HG03571 (cell line): Measurements from ENCODE around the gene ROR1.
"Not testable (repeated sequence)": the region's sequence is repeated elsewhere in the genome, so short reads cannot be mapped to it uniquely, and the experiment has no call there.

ENCODE experiments used
- ATAC-seq: cut with Tn5 transposase; IDR thresholded peaks from one replicate; pipeline ENCODE4 v1.9.1; 2021; ENCODE audit not compliant: unreplicated experiment

ROR1 gene

DNA sequence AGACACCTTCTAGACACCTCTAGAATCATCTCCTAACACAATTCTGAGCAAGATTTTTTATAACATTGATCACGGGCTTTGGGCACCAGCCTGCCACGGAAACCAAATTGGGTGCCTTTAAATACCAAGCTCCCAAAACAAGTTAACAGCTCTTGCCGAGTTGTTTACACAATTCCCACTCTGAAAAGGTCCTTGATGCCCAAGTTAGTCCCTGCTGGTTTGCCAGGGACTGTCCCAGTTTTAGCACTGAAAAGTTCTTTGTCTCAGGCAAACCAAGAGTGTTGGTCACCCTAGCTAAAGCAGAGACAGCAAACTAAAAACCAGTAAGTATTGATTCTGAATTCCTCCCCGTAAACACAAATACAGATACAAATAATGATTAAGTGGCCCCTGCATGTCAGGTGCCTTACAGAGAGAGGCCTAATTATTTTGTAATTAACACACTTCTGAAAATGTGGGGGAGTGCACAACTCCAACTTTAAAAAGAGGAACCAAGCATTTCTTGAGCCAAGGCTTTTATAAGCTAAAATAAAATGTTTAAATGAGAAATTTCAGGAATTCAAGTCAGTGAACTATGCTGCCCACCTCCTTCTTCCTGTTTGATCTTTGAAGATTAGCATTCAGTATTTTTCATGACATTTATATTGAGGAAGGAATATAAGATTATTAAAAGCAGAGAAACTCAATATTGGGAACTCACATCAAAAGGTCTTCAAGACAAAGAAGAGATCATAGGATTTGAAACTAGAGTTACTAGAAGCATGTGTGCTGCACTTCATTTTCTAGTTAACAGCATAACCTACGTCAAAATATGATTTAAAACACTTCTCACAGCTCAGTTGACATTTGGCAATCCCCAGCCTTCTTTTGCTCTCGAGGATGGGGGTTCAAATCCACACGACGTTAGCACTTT lies 420.6 kb downstream of the ROR1 start:
- ATAC-seq: no peak

GRCh38 chr1:64195081-64195395 lies 421.2 kb downstream of the ROR1 start:
- ATAC-seq: no peak

- ATAC-seq: no peak
These were observed 422.5 kb downstream of the ROR1 start for GRCh38 chr1:64196074-64196870.

- no peak for ATAC-seq
These were observed 423.3 kb downstream of the ROR1 start for GRCh38 chr1:64197076-64197475.

- ATAC-seq: no peak
These were observed 425.3 kb downstream of the ROR1 start for GRCh38 chr1:64199154-64199553.

DNA sequence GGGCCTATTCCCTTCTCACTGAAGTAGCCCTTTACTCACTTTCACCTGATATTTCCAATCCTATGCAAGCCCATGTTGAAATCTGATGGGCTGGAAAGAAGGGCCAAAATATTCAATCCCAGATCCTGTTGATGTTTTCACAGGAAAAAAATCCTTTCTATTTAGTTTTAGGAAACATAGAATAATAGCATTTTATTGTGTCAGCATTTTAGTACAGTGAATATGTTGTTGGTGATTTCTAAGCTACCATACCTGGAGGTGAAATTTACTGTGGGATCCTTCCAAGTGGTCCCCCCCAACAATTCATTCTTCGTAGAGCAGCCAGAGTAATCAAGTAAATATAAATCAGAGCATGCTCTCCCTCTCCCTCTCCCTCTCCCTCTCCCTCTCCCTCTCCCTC lies 426.2 kb downstream of the ROR1 start:
- ATAC-seq: no peak

DNA sequence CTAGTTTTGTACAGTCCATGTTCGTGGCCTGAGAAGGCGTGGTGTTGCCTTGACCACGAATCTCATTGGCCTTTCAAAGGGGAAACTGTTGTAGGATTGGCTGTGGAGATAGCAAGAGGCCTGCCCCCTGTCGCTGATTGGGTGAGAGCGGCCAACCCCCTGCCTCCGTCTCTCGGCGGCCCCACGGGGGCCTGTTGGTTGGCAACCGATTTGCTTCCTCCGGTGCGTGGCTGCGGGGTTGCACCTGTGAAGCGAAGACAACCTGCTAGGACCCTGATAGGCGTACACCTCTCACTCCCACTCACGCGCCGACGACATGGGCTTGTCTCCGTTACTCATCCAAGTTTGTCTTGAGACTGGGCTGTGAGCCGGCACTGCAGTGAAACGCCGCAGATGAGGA lies 429.6 kb downstream of the ROR1 start, which contains the start of gene UBE2U:
UBE2U (plus strand) TSS at position 204 of the 400 bp plus-strand sequence. CDS start 428 bp downstream, outside the sequence.
- no peak for ATAC-seq

DNA sequence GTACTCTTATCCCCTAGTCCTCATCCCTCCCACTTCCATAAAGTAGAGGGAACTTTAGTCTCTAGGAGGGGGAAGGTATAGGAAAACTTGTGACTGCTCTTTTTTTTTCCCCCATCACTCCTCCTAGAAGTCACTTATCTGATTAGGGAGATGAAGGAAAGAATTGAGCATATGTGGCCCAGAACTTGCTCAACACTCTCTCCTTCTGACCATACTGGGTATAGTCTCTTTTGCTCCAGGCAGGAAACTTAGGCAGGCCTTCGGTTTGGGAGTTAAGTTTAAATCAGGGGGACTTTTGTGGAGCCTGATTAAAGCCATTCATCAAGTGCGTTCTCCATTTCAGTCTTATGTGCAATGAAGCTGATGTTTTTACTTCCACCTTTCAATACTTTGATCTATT lies 435.4 kb downstream of the ROR1 start:
- ATAC-seq: no peak

- ATAC-seq: no peak
These were observed 438.2 kb downstream of the ROR1 start for GRCh38 chr1:64212031-64212430.

DNA sequence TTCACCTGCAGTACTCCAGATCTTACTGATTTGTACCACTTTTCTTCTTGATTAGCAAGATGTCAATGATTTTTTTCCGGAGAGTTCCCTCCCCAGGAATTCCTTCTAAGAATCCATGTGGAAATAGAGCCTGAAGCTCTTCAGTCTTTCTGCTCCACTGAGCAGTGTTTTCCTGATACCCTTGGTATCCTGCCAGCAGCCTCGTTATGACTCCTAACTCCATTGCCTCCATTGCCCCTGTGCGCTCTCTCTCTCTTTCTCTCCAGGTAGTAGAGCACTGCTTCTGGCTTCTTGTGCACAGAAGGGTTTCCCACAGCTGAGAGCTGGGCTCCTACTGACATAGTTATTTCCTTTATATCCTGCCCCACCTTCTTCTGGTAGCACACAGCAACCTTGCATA lies 441.8 kb downstream of the ROR1 start:
- no peak for ATAC-seq

GRCh38 chr1:64220241-64220640 lies 446.4 kb downstream of the ROR1 start:
- ATAC-seq: no peak

DNA sequence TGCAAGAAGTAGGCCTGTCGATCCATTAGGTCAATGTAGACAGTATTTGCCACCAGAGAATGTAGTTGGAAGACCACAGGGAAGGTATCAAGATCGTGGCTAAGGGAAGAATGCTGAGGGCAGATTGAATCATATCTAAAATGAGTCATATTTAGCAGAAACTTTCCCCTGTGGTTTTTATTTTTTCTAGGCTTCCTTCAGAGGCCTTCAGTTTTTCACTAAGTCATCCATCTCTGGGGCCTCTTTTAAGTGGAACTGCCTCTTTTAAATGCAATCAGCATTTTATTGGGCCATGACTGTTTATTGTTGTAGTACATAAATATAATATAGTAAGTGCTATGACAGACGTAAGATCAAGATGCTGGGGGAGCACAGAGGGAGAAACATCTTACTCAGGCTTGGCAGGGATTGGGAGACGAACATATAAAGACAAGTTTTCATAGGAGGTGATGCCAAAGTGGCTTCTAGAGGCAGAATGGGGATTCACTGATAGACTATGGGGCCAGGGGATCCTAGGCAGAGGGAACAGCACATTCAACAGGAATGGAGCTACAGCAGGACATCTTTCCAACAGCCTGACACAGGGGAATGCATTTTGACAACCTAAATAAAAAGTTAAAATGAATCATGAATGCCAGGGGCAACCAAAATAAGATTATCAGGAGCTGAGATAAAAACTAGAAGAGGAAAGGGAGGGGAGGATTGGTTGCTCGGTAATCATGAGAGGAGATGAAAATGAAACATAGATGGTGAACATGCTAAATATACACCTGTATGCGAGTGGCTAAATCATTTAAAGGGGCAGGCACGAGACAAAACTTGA lies 449.7 kb downstream of the ROR1 start:
- no peak for ATAC-seq

DNA sequence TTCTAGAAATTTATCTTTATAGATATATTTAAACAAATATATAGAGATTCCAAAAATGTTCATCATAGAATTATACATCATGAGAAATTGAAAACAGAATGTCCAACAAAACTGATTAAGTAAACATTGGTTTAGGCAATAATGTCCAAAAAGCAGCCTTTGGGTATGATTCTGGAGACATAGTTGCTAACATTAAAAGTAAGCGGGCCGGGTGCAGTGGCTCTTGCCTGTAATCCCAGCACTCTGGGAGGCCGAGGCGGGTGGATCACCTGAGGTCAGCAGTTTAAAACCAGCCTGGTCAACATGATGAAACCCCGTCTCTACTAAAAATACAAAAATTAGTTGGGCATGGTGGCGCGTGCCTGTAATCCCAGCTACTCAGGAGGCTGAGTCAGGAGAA lies 450.4 kb downstream of the ROR1 start:
- ATAC-seq: not testable (repeated sequence)

DNA sequence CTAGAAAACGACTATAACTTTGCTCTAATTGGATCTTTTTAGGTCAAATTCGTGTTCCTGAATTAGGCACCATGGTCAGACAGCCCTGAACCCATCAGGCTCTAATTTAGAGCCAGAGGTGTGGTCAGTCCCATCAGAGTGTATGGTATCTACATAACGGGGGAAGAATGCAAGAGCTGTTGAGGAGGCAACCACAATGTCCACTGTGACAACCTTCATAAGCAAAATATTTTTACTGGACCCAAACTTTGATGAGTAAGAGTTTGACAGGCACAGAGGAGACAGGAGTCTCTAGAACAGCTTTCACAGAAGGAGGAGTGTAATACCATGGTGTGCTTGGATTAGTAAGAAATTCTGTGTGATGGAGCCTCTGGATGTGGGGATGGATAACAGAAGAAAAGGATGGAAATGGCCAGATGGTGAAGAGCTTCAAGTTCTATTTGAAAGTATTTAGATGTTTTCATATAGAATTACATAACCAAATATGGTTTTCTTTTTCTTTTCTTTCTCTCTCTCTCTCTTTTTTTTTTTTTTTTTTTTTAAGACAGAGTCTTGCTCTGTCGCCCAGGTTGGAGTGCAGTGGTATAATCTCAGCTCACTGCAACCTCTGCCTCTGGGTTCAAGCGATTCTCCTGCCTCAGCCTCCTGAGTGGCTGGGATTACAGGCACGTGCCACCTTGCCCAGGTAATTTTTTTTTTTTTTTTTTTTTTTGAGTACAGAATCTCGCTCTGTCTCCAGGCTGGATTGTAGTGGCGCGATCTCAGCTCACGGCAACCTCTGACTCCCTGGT lies 454.5 kb downstream of the ROR1 start:
- ATAC-seq: no peak

GRCh38 chr1:64229307-64229706 lies 455.5 kb downstream of the ROR1 start:
- no peak for ATAC-seq
